HFFc6 (cell line): Measurements from ENCODE around the gene INPP4B. TPM values are rescaled to one million over a fixed set of nuclear protein-coding genes. Genes with fewer than 3 reads are reported as not detected.

ENCODE experiments used
- DNase-seq: peaks from one replicate; pipeline ENCODE4 v3.0.0-alpha.2; 2018
- H3K27ac Mint-ChIP-seq: 2 replicates; pipeline ENCODE4 v1.8.0; 2020; ENCODE audit warnings: mild to moderate bottlenecking, mixed read lengths
- H3K27me3 Mint-ChIP-seq: 2 replicates; pipeline ENCODE4 v1.8.0; 2021; ENCODE audit warnings: mild to moderate bottlenecking, moderate library complexity, mixed read lengths; ENCODE audit not compliant: insufficient read depth
- H3K36me3 Mint-ChIP-seq: 2 replicates; pipeline ENCODE4 v1.8.0; 2021; ENCODE audit warnings: low read depth, mixed read lengths
- H3K4me1 Mint-ChIP-seq: 2 replicates; pipeline ENCODE4 v1.8.0; 2020; ENCODE audit warnings: low read depth, mixed read lengths
- H3K4me3 Mint-ChIP-seq: 2 replicates; pipeline ENCODE4 v1.8.0; 2020; ENCODE audit warnings: mild to moderate bottlenecking, moderate library complexity, mixed read lengths
- H3K9me3 Mint-ChIP-seq: 2 replicates; pipeline ENCODE4 v1.8.0; 2020; ENCODE audit warnings: mild to moderate bottlenecking, mixed read lengths
- CTCF ChIP-seq: fragments of 200-600 bp; sonication (generic); IDR thresholded peaks from 2 replicates; pipeline ENCODE4 v1.5.0; 2021; ENCODE audit warnings: antibody characterized with exemption, mild to moderate bottlenecking
- total RNA-seq, 6 experiments: library from RNA; stranded (reverse); fragmentation: NEBNext Ultra II Directional; extraction: Animal tissue kit (Norgen Biotek cat#: 25700); gene quantifications; 2 replicates in 1 of 6; 3 replicates in 5 of 6; pipeline ENCODE4 v1.2.3, GENCODE V29; 2021

The INPP4B gene
- total RNA-seq, 6 experiments from 2014 or later: 36.1 to 48.9 (median 40.1) TPM

GRCh38 chr4:142236268-142236667, 609.8 kb downstream of the INPP4B start:
- Mint-ChIP-seq H3K4me3 (no peak overlapping the region), H3K27ac (no peak overlapping the region), H3K36me3 (peaks cover 24% of the 10 kb centered on the region), H3K27me3 (peaks cover 1% of the 10 kb centered on the region; the same call in 1 of the 2 replicates), H3K4me1 (peaks cover 46% of the 10 kb centered on the region), H3K9me3 (no peaks in the 10 kb centered on the region)
- TF ChIP-seq CTCF: no peak
- DNase-seq: no peak

DNA sequence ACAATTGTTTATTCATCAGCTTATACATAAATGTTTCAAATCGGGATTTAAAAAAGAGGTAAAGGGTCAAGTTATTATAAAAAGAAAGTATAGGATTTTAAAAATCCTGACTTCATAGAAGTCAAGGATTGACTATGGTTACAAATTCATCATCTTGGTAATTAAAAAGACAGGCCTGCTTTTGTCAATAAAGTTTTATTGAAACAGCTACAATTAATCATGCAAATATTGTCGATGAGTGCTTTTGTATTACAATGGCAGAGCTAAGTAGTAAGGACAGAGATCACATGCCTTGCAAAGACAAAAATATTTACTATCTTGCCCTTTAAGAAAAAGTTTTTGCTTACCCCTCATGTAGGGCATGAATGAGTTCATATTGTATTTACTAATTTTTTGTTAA, 614.3 kb downstream of the INPP4B start:
- H3K4me3 Mint-ChIP-seq: no peak overlapping the region
- peaks cover 9% of the 10 kb centered on the region for H3K4me1 Mint-ChIP-seq
- DNase-seq: no peak
- peaks cover 1% of the 10 kb centered on the region; the same call in 1 of the 2 replicates for H3K27me3 Mint-ChIP-seq
- no peak for TF ChIP-seq CTCF
- H3K9me3 Mint-ChIP-seq: no peaks in the 10 kb centered on the region
- peaks cover 22% of the 10 kb centered on the region for H3K36me3 Mint-ChIP-seq
- H3K27ac Mint-ChIP-seq: no peak overlapping the region

DNA sequence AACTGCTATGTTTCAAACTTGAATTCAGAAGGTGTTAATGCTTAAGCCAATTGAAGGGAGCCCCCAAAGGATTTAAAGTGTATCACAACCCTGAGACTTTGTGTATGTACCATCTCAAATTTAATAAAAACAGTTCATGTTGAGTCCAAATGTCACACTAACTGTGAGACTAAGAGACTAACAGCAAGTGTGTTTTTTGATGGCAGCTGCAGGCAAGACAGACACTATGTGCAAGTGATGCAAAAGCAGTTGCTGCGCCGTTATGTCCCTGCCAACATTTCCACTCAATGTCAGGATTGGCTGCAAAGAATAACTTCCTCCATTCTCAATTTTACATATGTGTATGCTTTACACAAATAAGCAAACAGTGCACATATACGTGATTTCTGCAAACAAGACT, 615.1 kb downstream of the INPP4B start:
- Mint-ChIP-seq H3K27me3 (peaks cover 1% of the 10 kb centered on the region; the same call in 1 of the 2 replicates), H3K4me3 (no peak overlapping the region), H3K9me3 (no peaks in the 10 kb centered on the region), H3K36me3 (peaks cover 16% of the 10 kb centered on the region), H3K27ac (no peak overlapping the region), H3K4me1 (peaks cover 1% of the 10 kb centered on the region)
- no peak for TF ChIP-seq CTCF
- no peak for DNase-seq

- H3K27ac Mint-ChIP-seq: no peak overlapping the region
- TF ChIP-seq CTCF: no peak
- H3K36me3 Mint-ChIP-seq: peaks cover 10% of the 10 kb centered on the region; the same call in 1 of the 2 replicates
- H3K9me3 Mint-ChIP-seq: no peaks in the 10 kb centered on the region
- no peak for DNase-seq
- H3K4me1 Mint-ChIP-seq: peaks cover 17% of the 10 kb centered on the region
- H3K27me3 Mint-ChIP-seq: no peaks in the 10 kb centered on the region
- no peak overlapping the region for H3K4me3 Mint-ChIP-seq
These were observed 620.1 kb downstream of the INPP4B start for GRCh38 chr4:142226014-142226413.

GRCh38 chr4:142222127-142222526, 624.0 kb downstream of the INPP4B start:
- Mint-ChIP-seq H3K9me3 (no peaks in the 10 kb centered on the region), H3K27me3 (no peaks in the 10 kb centered on the region), H3K4me1 (peaks cover 39% of the 10 kb centered on the region), H3K36me3 (peaks cover 19% of the 10 kb centered on the region), H3K27ac (no peak overlapping the region), H3K4me3 (no peak overlapping the region)
- DNase-seq: no peak
- TF ChIP-seq CTCF: no peak

DNA sequence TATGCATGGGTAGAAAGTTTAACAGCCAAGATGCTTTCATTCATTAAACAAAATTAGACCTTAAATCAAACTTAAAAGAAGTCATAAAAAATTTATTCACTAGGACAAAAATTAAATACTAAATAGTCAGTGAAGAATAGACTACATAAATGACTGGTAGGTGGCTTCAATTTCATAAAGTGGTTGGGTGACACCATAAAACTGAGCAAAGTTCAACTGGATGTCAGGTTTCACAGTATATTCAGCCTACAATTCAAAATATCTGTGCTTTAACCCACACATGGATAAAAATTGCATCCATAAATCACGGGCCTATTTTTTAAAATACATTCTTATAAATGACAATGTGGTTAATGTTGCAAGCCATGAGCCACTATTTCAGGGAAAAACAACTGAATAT, 627.4 kb downstream of the INPP4B start:
- H3K36me3 Mint-ChIP-seq: peaks cover 32% of the 10 kb centered on the region
- no peaks in the 10 kb centered on the region for H3K9me3 Mint-ChIP-seq
- H3K27me3 Mint-ChIP-seq: no peaks in the 10 kb centered on the region
- no peak for TF ChIP-seq CTCF
- DNase-seq: no peak
- H3K27ac Mint-ChIP-seq: no peak overlapping the region
- H3K4me3 Mint-ChIP-seq: no peak overlapping the region
- H3K4me1 Mint-ChIP-seq: peaks cover 48% of the 10 kb centered on the region
